Prostate gland (tissue), 2 donors: ENCODE data around the gene MINDY1.

Experiments used
- POLR2A ChIP-seq: fragments of 450-650 bp; IDR thresholded peaks from one replicate; pipeline ENCODE4 v1.6.1; 2016; ENCODE audit warnings: antibody characterized with exemption, mild to moderate bottlenecking
- TF ChIP-seq, protein P1 (sequence below), 4 experiments: fragments of 200-600 bp in 2 of 4; fragments of 450-650 bp in 2 of 4; sonication (generic) in 2 of 4; IDR thresholded peaks; 1 replicate in 3 of 4; 2 replicates in 1 of 4; pipeline ENCODE4 v1.5.1; 2016 to 2019; ENCODE audit warnings: antibody characterized with exemption in 4 of 4, mild to moderate bottlenecking in 2 of 4, moderate library complexity in 2 of 4

DNA sequence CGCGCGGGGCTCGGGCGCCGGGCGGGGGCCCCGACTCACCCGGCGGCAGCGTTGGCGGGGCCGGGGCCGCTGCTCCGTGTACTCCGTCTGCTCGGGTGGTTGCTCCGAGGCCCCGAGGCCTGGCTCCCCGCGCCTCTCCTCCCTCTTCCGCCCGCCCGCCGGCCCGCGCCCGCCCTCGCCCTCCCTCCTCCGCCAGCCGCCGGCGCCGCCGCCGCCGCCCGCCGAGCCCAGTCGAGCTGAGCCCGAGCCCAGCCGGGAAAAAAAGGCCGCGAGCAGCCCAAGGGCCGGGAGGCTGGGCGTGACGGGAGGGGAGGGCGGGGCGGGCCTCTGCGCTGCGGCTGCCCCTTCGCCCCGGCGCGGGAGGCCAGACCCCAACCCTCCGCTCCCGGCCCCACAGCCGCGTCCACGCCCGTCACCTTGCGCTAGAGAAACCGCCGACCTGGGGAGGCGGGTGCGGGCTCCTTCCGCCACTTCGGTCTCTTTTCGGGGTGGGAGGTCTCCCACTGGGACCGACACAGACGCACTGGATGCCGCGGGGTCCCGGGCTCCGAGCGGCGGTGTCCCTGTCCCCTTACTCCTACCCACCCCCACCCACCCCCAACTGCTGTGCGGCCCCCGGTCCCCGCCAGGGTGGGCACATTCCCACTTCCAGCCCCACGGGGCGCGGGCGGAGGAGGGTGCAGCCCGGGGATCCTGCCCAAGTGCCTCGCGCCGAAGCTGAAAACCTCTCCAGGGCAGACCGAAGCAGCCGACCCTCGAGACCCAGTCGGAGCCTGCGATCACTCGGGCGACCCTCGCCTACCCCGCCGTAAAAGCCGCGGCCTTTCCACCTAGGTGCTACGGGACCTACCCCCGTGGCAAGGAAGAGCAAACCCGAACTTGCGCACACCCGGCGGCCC, 31.9 kb downstream of the MINDY1 start, which contains the start of gene CERS2:
- TF ChIP-seq, protein P1, sequence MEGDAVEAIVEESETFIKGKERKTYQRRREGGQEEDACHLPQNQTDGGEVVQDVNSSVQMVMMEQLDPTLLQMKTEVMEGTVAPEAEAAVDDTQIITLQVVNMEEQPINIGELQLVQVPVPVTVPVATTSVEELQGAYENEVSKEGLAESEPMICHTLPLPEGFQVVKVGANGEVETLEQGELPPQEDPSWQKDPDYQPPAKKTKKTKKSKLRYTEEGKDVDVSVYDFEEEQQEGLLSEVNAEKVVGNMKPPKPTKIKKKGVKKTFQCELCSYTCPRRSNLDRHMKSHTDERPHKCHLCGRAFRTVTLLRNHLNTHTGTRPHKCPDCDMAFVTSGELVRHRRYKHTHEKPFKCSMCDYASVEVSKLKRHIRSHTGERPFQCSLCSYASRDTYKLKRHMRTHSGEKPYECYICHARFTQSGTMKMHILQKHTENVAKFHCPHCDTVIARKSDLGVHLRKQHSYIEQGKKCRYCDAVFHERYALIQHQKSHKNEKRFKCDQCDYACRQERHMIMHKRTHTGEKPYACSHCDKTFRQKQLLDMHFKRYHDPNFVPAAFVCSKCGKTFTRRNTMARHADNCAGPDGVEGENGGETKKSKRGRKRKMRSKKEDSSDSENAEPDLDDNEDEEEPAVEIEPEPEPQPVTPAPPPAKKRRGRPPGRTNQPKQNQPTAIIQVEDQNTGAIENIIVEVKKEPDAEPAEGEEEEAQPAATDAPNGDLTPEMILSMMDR (IDR thresholded peaks at IDR 0.05): no peak
- peak; percentile 23 for TF ChIP-seq POLR2A
